Hepatocyte (in vitro differentiated cells): Measurements from ENCODE around the gene PCNT. TPM values are rescaled to one million over a fixed set of nuclear protein-coding genes. Genes with fewer than 3 reads are reported as not detected.

ENCODE experiments used
- DNase-seq: peaks from one replicate; pipeline ENCODE4 v3.0.0-alpha.2; 2016; ENCODE audit warnings: low spot score
- H2AFZ ChIP-seq: fragments of 200-600 bp; sonication (generic); 2 replicates; pipeline ENCODE4 v1.6.0; 2016; ENCODE audit warnings: antibody characterized with exemption, mild to moderate bottlenecking
- H3K27ac ChIP-seq: fragments of 200-600 bp; sonication (generic); 2 replicates; pipeline ENCODE4 v1.5.1; 2016; ENCODE audit warnings: mild to moderate bottlenecking
- H3K27me3 ChIP-seq: fragments of 200-600 bp; sonication (generic); 2 replicates; pipeline ENCODE4 v1.6.1; 2016
- H3K36me3 ChIP-seq: fragments of 200-600 bp; sonication (generic); replicated peaks from 2 replicates; pipeline ENCODE4 v1.5.1; 2016; ENCODE audit warnings: low read depth; ENCODE audit not compliant: insufficient read depth
- H3K4me1 ChIP-seq: fragments of 200-600 bp; sonication (generic); 2 replicates; pipeline ENCODE4 v1.5.1; 2016; ENCODE audit warnings: mild to moderate bottlenecking, moderate library complexity; ENCODE audit not compliant: insufficient read depth
- H3K4me2 ChIP-seq: fragments of 200-600 bp; sonication (generic); 2 replicates; pipeline ENCODE4 v1.6.0; 2016
- H3K4me3 ChIP-seq: fragments of 200-600 bp; sonication (generic); 2 replicates; pipeline ENCODE4 v1.5.1; 2016; ENCODE audit warnings: mild to moderate bottlenecking
- H3K79me2 ChIP-seq: fragments of 200-600 bp; sonication (generic); 2 replicates; pipeline ENCODE4 v1.6.0; 2017; ENCODE audit warnings: mild to moderate bottlenecking
- H3K9me2 ChIP-seq: fragments of 200-600 bp; sonication (generic); replicated peaks from 2 replicates; pipeline ENCODE4 v1.6.0; 2017; ENCODE audit warnings: mild to moderate bottlenecking; ENCODE audit not compliant: insufficient read depth
- H3K9me3 ChIP-seq: fragments of 200-600 bp; sonication (generic); 2 replicates; pipeline ENCODE4 v1.5.1; 2016; ENCODE audit warnings: low read depth, mild to moderate bottlenecking
- H4K20me1 ChIP-seq: fragments of 200-600 bp; sonication (generic); 2 replicates; pipeline ENCODE4 v1.6.0; 2016; ENCODE audit warnings: mild to moderate bottlenecking; ENCODE audit not compliant: insufficient read depth, poor library complexity, severe bottlenecking
- CTCF ChIP-seq: fragments of 200-600 bp; sonication (generic); IDR thresholded peaks from 2 replicates; pipeline ENCODE4 v1.5.1; 2016; ENCODE audit warnings: antibody characterized with exemption, mild to moderate bottlenecking; ENCODE audit not compliant: poor library complexity
- EZH2 ChIP-seq: fragments of 200-600 bp; sonication (generic); IDR thresholded peaks from 2 replicates; pipeline ENCODE4 v1.6.1; 2016; ENCODE audit warnings: antibody characterized with exemption, mild to moderate bottlenecking, borderline replicate concordance
- EZH2phosphoT487 ChIP-seq: fragments of 200-600 bp; sonication (generic); IDR thresholded peaks from one replicate; pipeline ENCODE4 v1.6.1; 2018; ENCODE audit warnings: antibody characterized with exemption, mild to moderate bottlenecking, low read depth, moderate library complexity; ENCODE audit not compliant: unreplicated experiment, severe bottlenecking
- WGBS: methylation state at CpG from one replicate; pipeline ENCODE4 v1.1.6; 2016; ENCODE audit warnings: low lambda C conversion rate; ENCODE audit errors: missing lambda C conversion rate; 5-methylcytosine and 5-hydroxymethylcytosine counted together
- polyA plus RNA-seq: library from polyadenylated mRNA; unstranded; fragments of >200 nt; fragmentation: Nextera tagmentation; extraction: Ambion mirVana; gene quantifications from 2 replicates; pipeline ENCODE4 v1.2.1, GENCODE V29; 2016
- total RNA-seq: library from RNA; depleted of rRNA; stranded (reverse); fragments of >200 nt; gene quantifications from 2 replicates; pipeline ENCODE4 v1.2.3, GENCODE V29; 2014

PCNT gene
- total and polyA plus RNA-seq, 2 experiments from 2014 or later: 11.5 to 14.3 TPM

- TF ChIP-seq CTCF: no peak
- TF ChIP-seq EZH2: no peak
- TF ChIP-seq EZH2phosphoT487: no peak
- no peaks in the 10 kb centered on the region for H3K79me2 ChIP-seq
- no peaks in the 10 kb centered on the region for H4K20me1 ChIP-seq
- 97% methylated on average over 11 of the region's 11 CpGs for WGBS
- H3K27me3 ChIP-seq: no peaks in the 10 kb centered on the region
- no peaks in the 10 kb centered on the region for H3K9me3 ChIP-seq
- H3K4me3 ChIP-seq: no peak overlapping the region
- H2AFZ ChIP-seq: no peak overlapping the region
- H3K4me2 ChIP-seq: no peak overlapping the region
- no peaks in the 10 kb centered on the region for H3K4me1 ChIP-seq
- H3K9me2 ChIP-seq: no peaks in the 10 kb centered on the region
- H3K36me3 ChIP-seq: no peaks in the 10 kb centered on the region
- H3K27ac ChIP-seq: no peak overlapping the region
- no peak for DNase-seq
These were observed 42.1 kb downstream of the PCNT start for GRCh38 chr21:46366091-46366490.

DNA sequence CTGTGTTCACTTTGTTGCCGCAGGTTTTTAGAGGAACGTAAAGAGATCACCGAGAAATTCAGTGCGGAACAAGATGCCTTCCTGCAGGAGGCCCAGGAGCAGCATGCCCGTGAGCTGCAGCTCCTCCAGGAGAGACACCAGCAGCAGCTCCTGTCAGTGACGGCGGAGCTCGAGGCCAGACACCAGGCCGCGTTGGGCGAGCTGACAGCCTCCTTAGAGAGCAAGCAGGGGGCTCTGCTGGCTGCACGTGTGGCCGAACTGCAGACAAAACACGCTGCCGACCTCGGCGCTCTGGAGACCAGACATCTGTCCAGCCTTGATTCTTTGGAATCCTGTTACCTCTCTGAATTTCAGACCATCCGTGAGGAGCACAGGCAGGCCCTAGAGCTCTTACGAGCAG, 42.6 kb downstream of the PCNT start:
- WGBS: 91% methylated on average over 19 of the region's 19 CpGs
- no peaks in the 10 kb centered on the region for H3K36me3 ChIP-seq
- H4K20me1 ChIP-seq: no peaks in the 10 kb centered on the region
- no peak overlapping the region for H3K4me2 ChIP-seq
- no peak for TF ChIP-seq EZH2
- TF ChIP-seq EZH2phosphoT487: no peak
- no peak for TF ChIP-seq CTCF
- H3K4me1 ChIP-seq: no peaks in the 10 kb centered on the region
- H3K9me3 ChIP-seq: no peaks in the 10 kb centered on the region
- H3K4me3 ChIP-seq: no peak overlapping the region
- H3K79me2 ChIP-seq: no peaks in the 10 kb centered on the region
- H3K27me3 ChIP-seq: no peaks in the 10 kb centered on the region
- no peaks in the 10 kb centered on the region for H3K9me2 ChIP-seq
- DNase-seq: no peak
- no peak overlapping the region for H3K27ac ChIP-seq
- no peak overlapping the region for H2AFZ ChIP-seq

DNA sequence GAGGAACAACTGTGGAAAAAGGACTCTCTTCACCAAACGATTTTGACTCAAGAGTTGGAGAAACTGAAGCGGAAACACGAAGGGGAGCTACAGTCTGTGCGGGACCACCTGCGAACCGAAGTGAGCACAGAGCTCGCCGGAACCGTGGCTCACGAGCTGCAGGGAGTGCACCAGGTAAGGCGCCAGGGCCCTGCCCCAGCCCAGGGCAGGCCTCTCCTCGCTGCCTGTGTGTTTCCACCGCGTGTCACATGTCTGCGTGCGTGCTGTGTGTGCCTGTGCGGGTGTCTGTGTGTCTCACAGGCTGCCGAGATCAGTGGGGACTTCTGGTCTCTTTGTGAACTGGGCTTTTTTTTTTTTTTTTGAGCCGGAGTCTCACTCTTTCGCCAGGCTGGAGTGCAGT, 43.0 kb downstream of the PCNT start:
- Histone ChIP-seq H3K4me2 (no peak overlapping the region), H4K20me1 (no peaks in the 10 kb centered on the region), H3K79me2 (no peaks in the 10 kb centered on the region), H3K36me3 (no peaks in the 10 kb centered on the region), H3K27ac (no peak overlapping the region), H3K27me3 (no peaks in the 10 kb centered on the region), H3K9me2 (no peaks in the 10 kb centered on the region), H3K4me3 (no peak overlapping the region), H2AFZ (no peak overlapping the region), H3K4me1 (no peaks in the 10 kb centered on the region), H3K9me3 (no peaks in the 10 kb centered on the region)
- WGBS: 97% methylated on average over 20 of the region's 20 CpGs
- TF ChIP-seq EZH2 (no peak), CTCF (no peak), EZH2phosphoT487 (no peak)
- no peak for DNase-seq
